ENCODE data around the gene SH3RF3.

SH3RF3 gene

GRCh38 chr2:109128616-109129355 lies at the start of gene SH3RF3:
SH3RF3 (plus strand) TSS chr2:109129205.
- Histone ChIP-seq H3K27ac (peak within 1 kb of the TSS; percentile 79), H3K4me2 (peak within 1 kb of the TSS; percentile 99), H3K9me3 (no peaks in the 10 kb centered on the region)

DNA sequence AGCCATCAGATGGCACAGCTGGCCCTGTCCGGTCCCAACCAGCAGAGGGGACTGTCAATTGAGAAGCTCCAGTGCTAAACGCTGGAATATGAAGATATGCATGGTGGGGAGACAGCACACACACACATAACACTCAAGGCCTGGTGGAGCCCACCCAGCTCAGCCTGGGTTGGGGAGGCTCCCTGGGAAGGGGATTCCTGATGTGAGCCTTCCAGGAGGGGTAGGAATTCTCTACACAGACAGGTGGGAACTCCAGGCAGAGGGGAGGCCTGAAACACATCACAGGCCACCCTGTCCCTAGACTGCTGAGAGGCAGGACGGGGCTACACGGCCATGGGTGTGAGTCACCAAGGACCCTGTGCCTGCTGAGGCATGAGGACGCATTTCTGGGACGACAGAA lies 49.4 kb upstream of the SH3RF3 start:
- Histone ChIP-seq H3K4me1 (no peaks in the 10 kb centered on the region), H3K4me2 (no peak overlapping the region), H3K36me3 (no peaks in the 10 kb centered on the region), H3K27ac (no peak overlapping the region), H3K27me3 (no peaks in the 10 kb centered on the region), H3K9ac (no peak overlapping the region), H3K4me3 (no peak overlapping the region), H4K20me1 (no peaks in the 10 kb centered on the region), H3K9me3 (no peaks in the 10 kb centered on the region)
- TF ChIP-seq Cebpa-rat (IDR thresholded peaks at IDR 0.05): no peak

More at GRCh38 chr2:109128616-109129355, at the start of gene SH3RF3:
- Histone ChIP-seq H3K9ac (peak within 1 kb of the TSS; percentile 82), H3K27me3 (peaks cover 13% of the 10 kb centered on the region; the same call in 1 of the 2 replicates), H4K20me1 (peaks cover 48% of the 10 kb centered on the region), H3K4me1 (peaks cover 70% of the 10 kb centered on the region), H3K36me3 (no peaks in the 10 kb centered on the region), H3K4me3 (peak within 1 kb of the TSS; percentile 85)
- no peak for TF ChIP-seq Cebpa-rat (IDR thresholded peaks at IDR 0.05)

- no peaks in the 10 kb centered on the region for H3K4me1 ChIP-seq
- no peak overlapping the region for H3K27ac ChIP-seq
- no peak for TF ChIP-seq Cebpa-rat (IDR thresholded peaks at IDR 0.05)
- H3K9ac ChIP-seq: no peak overlapping the region
- no peaks in the 10 kb centered on the region for H3K27me3 ChIP-seq
- no peak overlapping the region for H3K4me3 ChIP-seq
- no peaks in the 10 kb centered on the region for H4K20me1 ChIP-seq
- H3K4me2 ChIP-seq: no peak overlapping the region
- no peaks in the 10 kb centered on the region for H3K36me3 ChIP-seq
- no peaks in the 10 kb centered on the region for H3K9me3 ChIP-seq
Observed at GRCh38 chr2:109080109-109080508, 48.9 kb upstream of the SH3RF3 start.

GRCh38 chr2:109080757-109081156 lies 48.2 kb upstream of the SH3RF3 start:
- Histone ChIP-seq H3K27me3 (no peaks in the 10 kb centered on the region), H3K9me3 (peaks cover 1% of the 10 kb centered on the region), H3K4me1 (no peaks in the 10 kb centered on the region), H3K4me2 (no peak overlapping the region), H3K36me3 (no peaks in the 10 kb centered on the region), H3K4me3 (no peak overlapping the region), H3K9ac (no peak overlapping the region), H3K27ac (no peak overlapping the region), H4K20me1 (no peaks in the 10 kb centered on the region)
- TF ChIP-seq Cebpa-rat (IDR thresholded peaks at IDR 0.05): no peak

DNA sequence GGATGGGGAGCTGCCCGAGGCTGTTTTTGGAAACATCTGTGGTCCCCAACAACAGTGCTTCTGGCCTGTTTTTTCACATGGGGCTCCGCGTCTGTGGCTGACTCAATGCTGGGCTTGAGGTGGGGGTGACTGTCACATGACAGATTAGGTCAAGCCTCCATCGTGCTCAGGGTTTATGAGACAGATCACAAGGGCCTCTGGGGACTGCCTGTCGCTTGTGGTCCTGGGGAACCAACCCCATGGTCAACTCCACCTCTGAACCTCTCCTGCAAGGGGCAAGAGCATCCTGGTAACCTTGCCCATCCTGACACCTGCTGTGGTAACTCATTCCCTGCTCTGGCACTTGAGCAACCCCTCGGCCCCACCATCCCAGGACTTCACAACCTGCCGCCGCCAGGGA lies 47.6 kb upstream of the SH3RF3 start:
- no peak overlapping the region for H3K4me3 ChIP-seq
- H3K27ac ChIP-seq: no peak overlapping the region
- no peaks in the 10 kb centered on the region for H3K36me3 ChIP-seq
- no peaks in the 10 kb centered on the region for H3K27me3 ChIP-seq
- no peak overlapping the region for H3K4me2 ChIP-seq
- no peaks in the 10 kb centered on the region for H3K4me1 ChIP-seq
- no peak for TF ChIP-seq Cebpa-rat (IDR thresholded peaks at IDR 0.05)
- peaks cover 6% of the 10 kb centered on the region for H3K9me3 ChIP-seq
- H3K9ac ChIP-seq: no peak overlapping the region
- no peaks in the 10 kb centered on the region for H4K20me1 ChIP-seq

- Histone ChIP-seq H3K27me3 (no peaks in the 10 kb centered on the region), H3K9me3 (peaks cover 6% of the 10 kb centered on the region), H3K9ac (no peak overlapping the region), H3K4me3 (no peak overlapping the region), H3K36me3 (no peaks in the 10 kb centered on the region), H3K4me2 (no peak overlapping the region), H3K4me1 (no peaks in the 10 kb centered on the region), H3K27ac (no peak overlapping the region), H4K20me1 (no peaks in the 10 kb centered on the region)
- no peak for TF ChIP-seq Cebpa-rat (IDR thresholded peaks at IDR 0.05)
Observed at GRCh38 chr2:109083771-109084170, 45.2 kb upstream of the SH3RF3 start.

- Histone ChIP-seq H3K36me3 (no peaks in the 10 kb centered on the region), H3K9me3 (peaks cover 6% of the 10 kb centered on the region), H3K9ac (no peak overlapping the region), H3K4me2 (no peak overlapping the region), H4K20me1 (no peaks in the 10 kb centered on the region), H3K27ac (no peak overlapping the region), H3K27me3 (no peaks in the 10 kb centered on the region), H3K4me3 (no peak overlapping the region), H3K4me1 (peaks cover 3% of the 10 kb centered on the region)
- no peak for TF ChIP-seq Cebpa-rat (IDR thresholded peaks at IDR 0.05)
Observed at GRCh38 chr2:109084341-109084740, 44.7 kb upstream of the SH3RF3 start.

DNA sequence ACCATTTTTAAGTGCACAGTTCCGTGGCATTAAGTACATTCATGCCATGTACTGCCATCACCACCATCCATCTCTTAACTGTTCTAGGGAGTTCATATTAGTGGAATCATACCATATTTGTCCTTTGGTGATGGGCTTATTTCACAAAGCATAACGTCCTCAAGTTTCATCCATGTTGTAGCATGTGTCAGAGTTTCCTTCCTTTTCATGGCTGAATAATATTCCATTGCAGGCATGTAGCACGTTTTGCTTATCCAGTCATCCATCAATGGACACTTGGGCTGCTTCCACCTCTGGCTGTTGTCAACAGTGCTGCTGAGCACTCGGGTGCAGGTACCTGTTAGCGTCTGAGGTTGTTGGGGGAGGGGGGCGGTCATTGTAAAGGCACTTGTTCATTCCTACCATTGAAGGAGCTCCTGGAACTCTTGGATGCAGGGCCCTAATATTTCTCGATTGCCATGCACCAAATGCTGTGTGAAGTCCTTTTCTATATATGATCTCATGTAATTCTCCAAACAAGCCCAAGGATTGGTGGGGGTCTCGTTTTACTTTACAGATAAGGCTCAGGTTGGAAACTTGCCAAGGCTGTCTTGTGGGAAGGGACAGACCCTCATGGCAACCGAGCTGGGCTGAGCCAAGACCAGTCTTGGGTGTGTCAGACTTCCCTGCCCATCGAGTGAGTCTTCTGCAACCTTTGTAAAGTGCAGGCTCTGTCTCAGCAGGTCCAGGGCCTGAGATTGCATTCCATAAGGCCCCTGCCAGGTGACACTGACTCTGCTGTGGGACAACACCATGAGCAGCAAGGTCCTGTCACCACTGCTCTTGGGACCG lies 42.9 kb upstream of the SH3RF3 start:
- TF ChIP-seq Cebpa-rat (IDR thresholded peaks at IDR 0.05): no peak
- Histone ChIP-seq H3K9ac (no peak overlapping the region), H3K27ac (no peak overlapping the region), H3K27me3 (no peaks in the 10 kb centered on the region), H3K4me2 (no peak overlapping the region), H3K4me3 (no peak overlapping the region), H3K4me1 (peaks cover 9% of the 10 kb centered on the region), H4K20me1 (no peaks in the 10 kb centered on the region), H3K36me3 (no peaks in the 10 kb centered on the region), H3K9me3 (peaks cover 6% of the 10 kb centered on the region)

GRCh38 chr2:109086743-109087020 lies 42.3 kb upstream of the SH3RF3 start:
- no peak for TF ChIP-seq Cebpa-rat (IDR thresholded peaks at IDR 0.05)
- Histone ChIP-seq H3K36me3 (no peaks in the 10 kb centered on the region), H3K4me3 (no peak overlapping the region), H4K20me1 (no peaks in the 10 kb centered on the region), H3K4me1 (peaks cover 9% of the 10 kb centered on the region), H3K9me3 (peaks cover 6% of the 10 kb centered on the region), H3K27ac (no peak overlapping the region), H3K4me2 (no peak overlapping the region), H3K27me3 (no peaks in the 10 kb centered on the region), H3K9ac (no peak overlapping the region)

GRCh38 chr2:109087055-109087663 lies 41.8 kb upstream of the SH3RF3 start:
- no peaks in the 10 kb centered on the region for H4K20me1 ChIP-seq
- no peak overlapping the region for H3K9ac ChIP-seq
- no peak overlapping the region for H3K4me2 ChIP-seq
- no peaks in the 10 kb centered on the region for H3K27me3 ChIP-seq
- H3K4me1 ChIP-seq: peaks cover 9% of the 10 kb centered on the region
- peaks cover 8% of the 10 kb centered on the region for H3K9me3 ChIP-seq
- H3K4me3 ChIP-seq: no peak overlapping the region
- no peak overlapping the region for H3K27ac ChIP-seq
- no peaks in the 10 kb centered on the region for H3K36me3 ChIP-seq
- no peak for TF ChIP-seq Cebpa-rat (IDR thresholded peaks at IDR 0.05)

Measured in BLaER1 (cell line).